ENCODE data around the gene RNU6-9. TPM values are rescaled to one million over a fixed set of nuclear protein-coding genes. Genes with fewer than 3 reads are reported as not detected.
A peak's percentile ranks its signal among the peaks of the same experiment; 100 is the strongest.

The RNU6-9 gene
- total RNA-seq, 6 experiments from 2014 or later = not detected

- Histone ChIP-seq H3K36me3 (peaks cover 0 to 6% (median 0%) of the 10 kb centered on the region in 4 donors), H3K27ac (no peak overlapping the region), H3K4me3 (no peak overlapping the region), H3K4me1 (peaks cover 0 to 11% (median 0%) of the 10 kb centered on the region in 4 donors), H3K27me3 (no peaks in the 10 kb centered on the region), H3K9me3 (no peaks in the 10 kb centered on the region)
- TF ChIP-seq, protein P1, sequence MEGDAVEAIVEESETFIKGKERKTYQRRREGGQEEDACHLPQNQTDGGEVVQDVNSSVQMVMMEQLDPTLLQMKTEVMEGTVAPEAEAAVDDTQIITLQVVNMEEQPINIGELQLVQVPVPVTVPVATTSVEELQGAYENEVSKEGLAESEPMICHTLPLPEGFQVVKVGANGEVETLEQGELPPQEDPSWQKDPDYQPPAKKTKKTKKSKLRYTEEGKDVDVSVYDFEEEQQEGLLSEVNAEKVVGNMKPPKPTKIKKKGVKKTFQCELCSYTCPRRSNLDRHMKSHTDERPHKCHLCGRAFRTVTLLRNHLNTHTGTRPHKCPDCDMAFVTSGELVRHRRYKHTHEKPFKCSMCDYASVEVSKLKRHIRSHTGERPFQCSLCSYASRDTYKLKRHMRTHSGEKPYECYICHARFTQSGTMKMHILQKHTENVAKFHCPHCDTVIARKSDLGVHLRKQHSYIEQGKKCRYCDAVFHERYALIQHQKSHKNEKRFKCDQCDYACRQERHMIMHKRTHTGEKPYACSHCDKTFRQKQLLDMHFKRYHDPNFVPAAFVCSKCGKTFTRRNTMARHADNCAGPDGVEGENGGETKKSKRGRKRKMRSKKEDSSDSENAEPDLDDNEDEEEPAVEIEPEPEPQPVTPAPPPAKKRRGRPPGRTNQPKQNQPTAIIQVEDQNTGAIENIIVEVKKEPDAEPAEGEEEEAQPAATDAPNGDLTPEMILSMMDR (IDR thresholded peaks at IDR 0.05) = no peak
- no peak for TF ChIP-seq POLR2A (IDR thresholded peaks at IDR 0.05)
- DNase-seq = no peak
- no peak for ATAC-seq
- intact Hi-C loops (cut with DNase I) = no loop called here
- WGBS (ENCODE audit: insufficient coverage, low coverage, low lambda C conversion rate, missing lambda C conversion rate) = 82% methylated on average over 3 of the region's 15 CpGs
Observed at GRCh38 chr19:900043-900301, 6.7 kb downstream of the RNU6-9 start.

- TF ChIP-seq, protein P1 (IDR thresholded peaks at IDR 0.05) = no peak
- Histone ChIP-seq H3K4me3 (no peak overlapping the region), H3K36me3 (peaks cover 0 to 6% (median 0%) of the 10 kb centered on the region in 4 donors), H3K9me3 (no peaks in the 10 kb centered on the region), H3K27me3 (no peaks in the 10 kb centered on the region), H3K4me1 (peaks cover 0 to 11% (median 0%) of the 10 kb centered on the region in 4 donors), H3K27ac (no peak overlapping the region)
- intact Hi-C loops (cut with DNase I) = no loop called here
- DNase-seq (no peak), ATAC-seq (peak in 2 of 4 donors; percentile 9 to 15)
- WGBS (ENCODE audit: insufficient coverage, low coverage, low lambda C conversion rate, missing lambda C conversion rate) = 81% methylated on average over 24 of the region's 30 CpGs
Observed at GRCh38 chr19:900302-901111, 7.2 kb downstream of the RNU6-9 start.

DNA sequence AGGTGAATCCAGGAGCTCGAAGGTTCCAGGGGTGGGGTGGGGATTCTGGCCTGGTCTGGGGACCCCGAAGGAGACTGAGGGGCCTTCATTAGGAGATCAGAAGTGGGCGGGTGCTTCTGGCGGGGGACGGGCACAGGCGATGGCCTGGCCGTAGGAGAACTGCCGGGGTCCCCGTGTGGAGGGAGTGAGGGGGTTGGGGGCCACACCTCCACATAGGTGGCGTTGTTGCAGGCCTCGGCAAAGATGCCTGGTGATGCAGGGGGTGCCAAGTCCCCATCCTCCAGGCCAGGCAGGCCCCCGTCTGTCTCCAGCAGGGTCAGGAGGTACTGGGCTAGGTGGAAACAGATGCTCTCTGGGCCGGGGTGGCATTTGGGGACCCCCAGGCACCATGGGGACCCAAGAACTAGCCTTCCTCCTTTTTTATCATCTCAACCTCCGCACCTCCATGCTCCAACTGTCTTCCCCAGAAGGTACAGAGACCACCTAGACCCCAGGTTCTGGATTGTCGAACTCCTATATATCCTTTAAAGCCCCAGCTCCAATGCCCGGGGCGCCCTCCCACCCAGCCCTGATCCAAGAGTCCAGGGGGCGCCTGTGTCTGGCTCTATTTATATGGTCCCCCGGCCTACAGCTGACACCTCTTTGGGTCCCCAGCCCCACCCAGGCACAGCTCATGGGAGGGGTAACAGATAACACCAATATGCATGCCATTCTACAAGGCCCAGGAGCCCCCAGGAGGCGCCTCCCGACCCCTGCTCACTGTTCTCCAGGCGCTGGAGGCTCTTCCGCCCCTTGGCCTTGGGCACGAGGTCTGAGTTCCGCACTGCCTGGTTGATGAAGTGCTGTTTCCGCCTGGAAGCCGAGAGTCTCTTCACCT, 8.2 kb downstream of the RNU6-9 start:
- no peaks in the 10 kb centered on the region for H3K9me3 ChIP-seq
- WGBS (ENCODE audit: insufficient coverage, low coverage, low lambda C conversion rate, missing lambda C conversion rate) = 100% methylated on average over 3 of the region's 27 CpGs
- H3K4me3 ChIP-seq = no peak overlapping the region
- peak overlapping the region in 1 of 3 donors; percentile 29 for H3K27ac ChIP-seq
- TF ChIP-seq POLR2A (IDR thresholded peaks at IDR 0.05) = no peak
- TF ChIP-seq, protein P1 (IDR thresholded peaks at IDR 0.05) = no peak
- peaks cover 0 to 6% (median 0%) of the 10 kb centered on the region in 4 donors for H3K36me3 ChIP-seq
- peaks cover 0 to 11% (median 0%) of the 10 kb centered on the region in 4 donors for H3K4me1 ChIP-seq
- no peak for DNase-seq
- no peak for ATAC-seq
- intact Hi-C loops (cut with DNase I) = no loop called here
- H3K27me3 ChIP-seq = no peaks in the 10 kb centered on the region

- Histone ChIP-seq H3K27me3 (no peaks in the 10 kb centered on the region), H3K27ac (peak overlapping the region in 1 of 3 donors; percentile 29), H3K4me3 (no peak overlapping the region), H3K36me3 (peaks cover 0 to 6% (median 0%) of the 10 kb centered on the region in 4 donors), H3K4me1 (peaks cover 0 to 11% (median 0%) of the 10 kb centered on the region in 4 donors), H3K9me3 (no peaks in the 10 kb centered on the region)
- DNase-seq = no peak
- intact Hi-C loops (cut with DNase I) = no loop called here
- TF ChIP-seq, protein P1 (IDR thresholded peaks at IDR 0.05) = no peak
- no peak for TF ChIP-seq POLR2A (IDR thresholded peaks at IDR 0.05)
- ATAC-seq = no peak
- 65% methylated on average over 3 of the region's 7 CpGs for WGBS (ENCODE audit: insufficient coverage, low coverage, low lambda C conversion rate, missing lambda C conversion rate)
Observed at GRCh38 chr19:902093-902370, 8.7 kb downstream of the RNU6-9 start.
